HepG2 (cell line): Measurements from ENCODE around the gene TBL3. TPM values are rescaled to one million over a fixed set of nuclear protein-coding genes. Genes with fewer than 3 reads are reported as not detected.

ENCODE experiments used
- ATF7-NPFF ChIP-seq: sonication (generic); formaldehyde crosslinking; IDR thresholded peaks from 2 replicates; pipeline ENCODE4 v1.8.1; 2023; ENCODE audit warnings: mild to moderate bottlenecking, low read depth, missing genetic modification reagents, moderate library complexity
- BCL6 ChIP-seq: IDR thresholded peaks from 2 replicates; pipeline ENCODE4 v1.6.1; 2016; ENCODE audit warnings: missing genetic modification reagents, missing compliant biosample characterization
- HNRNPL ChIP-seq: fragments of 200-400 bp; formaldehyde crosslinking; IDR thresholded peaks from 2 replicates; pipeline ENCODE4 v1.6.1; 2017; ENCODE audit warnings: mild to moderate bottlenecking, low read depth, low read length
- KIAA2018 ChIP-seq: sonication (generic); formaldehyde crosslinking; IDR thresholded peaks from 2 replicates; pipeline ENCODE4 v1.5.0; 2020; ENCODE audit warnings: mild to moderate bottlenecking, missing genetic modification reagents, borderline replicate concordance
- LCORL ChIP-seq, 2 experiments: fragments of 450-650 bp in 1 of 2; sonication (generic) in 1 of 2; formaldehyde crosslinking in 1 of 2; IDR thresholded peaks; 2 replicates each; pipeline versions ENCODE4 v1.5.0 to v1.6.1; 2017 to 2020; ENCODE audit warnings: antibody characterized with exemption in 1 of 2, missing genetic modification reagents in 1 of 2
- RBAK ChIP-seq: sonication (generic); formaldehyde crosslinking; IDR thresholded peaks from 2 replicates; pipeline ENCODE4 v1.5.1; 2020; ENCODE audit warnings: mild to moderate bottlenecking, missing genetic modification reagents
- SMAD3 ChIP-seq: sonication (generic); formaldehyde crosslinking; IDR thresholded peaks from 2 replicates; pipeline ENCODE4 v1.4.0; 2020; ENCODE audit warnings: missing genetic modification reagents
- ZFP62 ChIP-seq: sonication (generic); formaldehyde crosslinking; IDR thresholded peaks from 2 replicates; pipeline ENCODE4 v1.4.0; 2020; ENCODE audit warnings: missing genetic modification reagents
- ZNF326 ChIP-seq: sonication (generic); formaldehyde crosslinking; IDR thresholded peaks from 2 replicates; pipeline ENCODE4 v1.4.0; 2020; ENCODE audit warnings: missing genetic modification reagents, borderline replicate concordance
- ZNF367 ChIP-seq: sonication (generic); formaldehyde crosslinking; IDR thresholded peaks from 2 replicates; pipeline ENCODE4 v1.4.0; 2020; ENCODE audit warnings: missing genetic modification reagents, borderline replicate concordance
- ZNF549 ChIP-seq: sonication (generic); formaldehyde crosslinking; IDR thresholded peaks from 2 replicates; pipeline ENCODE4 v1.5.0; 2020; ENCODE audit warnings: missing genetic modification reagents
- ZNF644 ChIP-seq: IDR thresholded peaks from 2 replicates; pipeline ENCODE4 v1.6.1; 2016; ENCODE audit warnings: low read depth
- ZNF782 ChIP-seq: sonication (generic); formaldehyde crosslinking; IDR thresholded peaks from 2 replicates; pipeline ENCODE4 v1.4.0; 2020; ENCODE audit warnings: missing genetic modification reagents, mild to moderate bottlenecking, borderline replicate concordance
- ZNF790 ChIP-seq: sonication (generic); formaldehyde crosslinking; IDR thresholded peaks from 2 replicates; pipeline ENCODE4 v1.8.0; 2022; ENCODE audit warnings: missing genetic modification reagents, mild to moderate bottlenecking, borderline replicate concordance
- ZNF800 ChIP-seq: sonication (generic); formaldehyde crosslinking; IDR thresholded peaks from 2 replicates; pipeline ENCODE4 v1.4.0; 2020; ENCODE audit warnings: missing genetic modification reagents
- polyA plus RNA-seq, 8 experiments: library from polyadenylated mRNA; depleted of rRNA in 3 of 8; stranded (reverse) in 7 of 8; unstranded in 1 of 8; fragments of >200 nt; fragmentation: Illumina TruSeq in 4 of 8; extraction: Trizol in 4 of 8; gene quantifications; 2 replicates each; pipeline versions ENCODE4 v1.2.1 to v1.2.3, GENCODE V29; 2011 to 2016; ENCODE audit warnings: low read depth in 4 of 8, missing spikeins in 1 of 8, mixed read lengths in 1 of 8; ENCODE audit not compliant: insufficient read depth in 1 of 8
- total RNA-seq, 5 experiments: library from RNA; depleted of rRNA; stranded (reverse); fragments of >200 nt; fragmentation: Illumina TruSeq; extraction: Trizol; gene quantifications; 2 replicates each; pipeline ENCODE4 v1.2.3, GENCODE V29; 2016; ENCODE audit warnings: low read depth in 1 of 5
- TF ChIP-seq, protein P1 (sequence below): sonication (generic); formaldehyde crosslinking; IDR thresholded peaks from 2 replicates; pipeline ENCODE4 v1.9.0; 2021; ENCODE audit warnings: missing genetic modification reagents, borderline replicate concordance

Gene TBL3
- total and polyA plus RNA-seq, 2 of the 13 experiments (the other 11 are each of a cell fraction or from before 2014, with no cell fraction given), result 16.8 to 38.0 TPM

DNA sequence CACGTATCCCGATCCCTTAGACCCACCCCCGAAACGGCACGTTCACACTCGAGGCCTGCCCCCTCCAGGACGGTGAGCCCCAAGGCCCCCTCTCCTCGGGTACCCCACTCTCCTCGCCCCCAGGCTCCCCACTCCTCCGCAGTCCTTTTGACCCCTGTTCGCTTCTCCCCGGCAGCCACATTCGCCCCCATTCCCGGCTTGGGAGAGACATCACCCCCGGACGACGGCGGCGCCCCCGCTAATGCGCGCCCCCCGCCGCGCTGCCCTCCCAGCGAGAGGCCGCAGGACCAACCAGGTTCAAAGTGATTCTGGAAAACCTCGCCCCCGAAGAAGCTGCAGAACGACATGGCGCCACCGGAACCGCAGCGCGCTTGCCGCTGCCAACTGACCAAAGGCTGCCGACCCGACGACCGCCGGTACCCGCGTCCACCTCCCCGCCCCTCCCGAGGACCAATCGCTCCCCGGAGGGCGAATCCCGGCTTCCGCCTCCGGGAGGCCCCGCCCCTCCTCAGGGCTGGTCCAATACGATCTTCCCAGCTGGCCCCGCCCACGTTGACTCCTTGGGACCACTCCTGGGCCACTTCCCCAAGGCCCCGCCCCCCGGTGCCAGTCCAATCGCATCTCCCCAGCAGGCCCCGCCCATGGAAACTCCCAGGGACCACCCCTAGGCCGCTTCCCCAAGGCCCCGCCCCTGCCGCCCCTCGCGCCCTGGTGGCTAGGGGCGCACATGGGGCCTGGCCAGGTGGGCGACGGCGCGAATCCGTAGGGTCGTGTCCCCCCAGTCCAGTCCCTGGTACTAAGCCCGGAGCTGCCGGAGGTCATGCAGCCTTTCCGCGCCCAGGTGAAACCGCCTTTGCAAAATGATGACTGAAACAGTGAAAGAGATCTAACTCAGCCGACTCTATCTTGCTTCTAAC is 28.8 kb upstream of the TBL3 start, which contains the start of gene MSRB1 (continued):
- TF ChIP-seq KIAA2018 (CRISPR knock-in tag), result no peak
- TF ChIP-seq ZNF790 (CRISPR knock-in tag), result peak; percentile 33; the same call in 1 of the 2 replicates
- TF ChIP-seq ZNF782 (CRISPR knock-in tag), result peak; percentile 36; the same call in 1 of the 2 replicates
- TF ChIP-seq BCL6 (CRISPR knock-in tag), result no peak
- peak; percentile 21; the same call in 1 of the 2 replicates for TF ChIP-seq SMAD3
- TF ChIP-seq ZNF367 (CRISPR knock-in tag), result no peak
- TF ChIP-seq ZNF644 (CRISPR knock-in tag), result no peak
- TF ChIP-seq ATF7-NPFF (CRISPR knock-in tag), result peak; percentile 64
- no peak for TF ChIP-seq ZNF326 (CRISPR knock-in tag)
- no peak for TF ChIP-seq ZFP62
- no peak for TF ChIP-seq RBAK (CRISPR knock-in tag)
- TF ChIP-seq, protein P1, sequence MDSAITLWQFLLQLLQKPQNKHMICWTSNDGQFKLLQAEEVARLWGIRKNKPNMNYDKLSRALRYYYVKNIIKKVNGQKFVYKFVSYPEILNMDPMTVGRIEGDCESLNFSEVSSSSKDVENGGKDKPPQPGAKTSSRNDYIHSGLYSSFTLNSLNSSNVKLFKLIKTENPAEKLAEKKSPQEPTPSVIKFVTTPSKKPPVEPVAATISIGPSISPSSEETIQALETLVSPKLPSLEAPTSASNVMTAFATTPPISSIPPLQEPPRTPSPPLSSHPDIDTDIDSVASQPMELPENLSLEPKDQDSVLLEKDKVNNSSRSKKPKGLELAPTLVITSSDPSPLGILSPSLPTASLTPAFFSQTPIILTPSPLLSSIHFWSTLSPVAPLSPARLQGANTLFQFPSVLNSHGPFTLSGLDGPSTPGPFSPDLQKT (CRISPR knock-in tag), result no peak
- no peak for TF ChIP-seq LCORL (IDR thresholded peaks at IDR 0.05)
- TF ChIP-seq LCORL (CRISPR knock-in tag; IDR thresholded peaks at IDR 0.05), result 0 out of 2 replicates have a peak, but pooled peaks have one; percentile 38
- no peak for TF ChIP-seq ZNF800 (CRISPR knock-in tag)
- TF ChIP-seq HNRNPL, result 0 out of 2 replicates have a peak, but pooled peaks have one; percentile 22
- no peak for TF ChIP-seq ZNF549 (CRISPR knock-in tag)
